GM18526 (cell line): ENCODE results near the gene MAGEA4.

ENCODE experiments used
- POLR2A ChIP-seq: IDR thresholded peaks from 3 replicates; pipeline ENCODE4 v1.6.1; 2011; ENCODE audit not compliant: insufficient read length; ENCODE audit errors: extremely low read depth

The MAGEA4 gene

DNA sequence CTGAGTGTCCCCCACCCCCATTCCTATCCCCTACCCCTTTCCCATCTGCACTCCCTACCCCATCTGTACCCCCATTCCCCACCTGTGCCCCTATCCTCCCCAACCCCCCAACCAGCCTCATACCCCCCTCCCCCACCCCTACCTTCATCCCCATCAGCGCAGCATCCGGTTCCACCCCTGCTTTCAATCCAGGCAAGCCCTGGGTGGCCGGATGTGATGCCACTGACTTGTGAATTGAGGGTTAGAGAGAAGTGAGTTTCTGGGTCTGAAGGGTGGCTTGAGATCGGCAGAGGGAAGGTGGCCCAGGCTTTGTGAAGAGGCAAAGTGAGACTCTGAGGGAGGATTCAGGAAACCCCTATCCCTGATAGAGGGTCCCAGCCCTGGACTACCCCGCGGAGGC is 7.8 kb downstream of the MAGEA4 start:
- no peak for TF ChIP-seq POLR2A

DNA sequence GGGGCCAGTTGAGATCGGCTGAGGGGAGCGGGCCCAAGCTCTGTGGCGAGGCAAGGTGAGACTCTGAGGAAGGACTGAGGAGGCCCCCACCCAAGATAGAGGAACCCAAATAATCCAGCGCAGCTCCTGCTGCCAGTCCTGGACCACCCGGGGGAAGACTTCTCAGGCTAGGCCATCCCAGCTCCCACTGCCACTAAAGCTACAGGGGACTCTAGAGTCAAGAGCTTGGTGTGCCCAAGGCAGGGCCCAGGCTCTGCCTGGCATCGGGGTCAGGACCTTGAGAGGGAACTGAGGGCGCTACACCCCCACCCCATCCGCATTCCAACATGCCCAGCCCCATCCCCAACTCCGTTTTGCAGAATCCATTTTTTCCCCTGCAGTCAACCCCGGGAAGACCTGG is 8.6 kb downstream of the MAGEA4 start:
- TF ChIP-seq POLR2A, result no peak

DNA sequence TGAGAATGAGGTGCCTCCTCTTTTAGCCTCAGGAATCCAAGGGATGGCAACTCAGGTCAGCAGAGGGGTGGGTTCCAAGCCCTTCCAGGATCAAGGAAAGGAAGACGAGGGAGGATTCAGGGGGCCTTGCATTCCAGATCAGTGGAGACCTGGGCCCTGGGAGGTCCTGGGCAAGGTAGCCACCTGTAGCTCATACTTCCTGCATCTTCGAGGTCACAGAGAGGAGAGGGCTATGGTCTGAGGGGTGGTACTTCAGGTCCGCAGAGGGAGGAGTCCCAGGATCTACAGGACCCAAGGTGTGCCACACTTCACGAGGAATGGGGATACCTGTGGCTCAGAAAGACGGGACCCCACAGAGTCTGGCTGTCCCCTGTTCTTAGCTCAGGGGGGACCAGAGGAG is 9.2 kb downstream of the MAGEA4 start:
- TF ChIP-seq POLR2A, result no peak

DNA sequence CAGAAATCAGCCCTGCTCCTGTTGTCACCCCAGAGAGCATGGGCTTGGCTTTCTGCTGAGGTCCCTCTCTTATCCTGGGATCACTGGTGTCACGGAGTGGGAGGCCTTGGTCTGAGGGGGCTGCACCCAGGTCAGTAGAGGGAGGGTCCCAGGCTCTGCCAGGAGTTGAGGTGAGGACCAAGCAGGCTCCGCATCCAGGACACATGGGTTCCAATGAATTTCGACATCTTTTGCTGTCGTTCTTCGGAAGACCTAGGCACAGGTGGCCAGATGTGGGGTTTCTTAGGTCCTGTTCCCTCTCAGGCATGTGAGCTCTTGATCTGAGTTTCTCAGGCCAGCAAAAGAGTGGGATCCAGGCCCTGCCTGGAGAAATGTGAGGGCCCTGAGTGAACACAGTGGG is 10.0 kb downstream of the MAGEA4 start:
- TF ChIP-seq POLR2A, result no peak

DNA sequence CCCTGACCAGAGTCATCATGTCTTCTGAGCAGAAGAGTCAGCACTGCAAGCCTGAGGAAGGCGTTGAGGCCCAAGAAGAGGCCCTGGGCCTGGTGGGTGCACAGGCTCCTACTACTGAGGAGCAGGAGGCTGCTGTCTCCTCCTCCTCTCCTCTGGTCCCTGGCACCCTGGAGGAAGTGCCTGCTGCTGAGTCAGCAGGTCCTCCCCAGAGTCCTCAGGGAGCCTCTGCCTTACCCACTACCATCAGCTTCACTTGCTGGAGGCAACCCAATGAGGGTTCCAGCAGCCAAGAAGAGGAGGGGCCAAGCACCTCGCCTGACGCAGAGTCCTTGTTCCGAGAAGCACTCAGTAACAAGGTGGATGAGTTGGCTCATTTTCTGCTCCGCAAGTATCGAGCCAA is 11.0 kb downstream of the MAGEA4 start:
- no peak for TF ChIP-seq POLR2A

DNA sequence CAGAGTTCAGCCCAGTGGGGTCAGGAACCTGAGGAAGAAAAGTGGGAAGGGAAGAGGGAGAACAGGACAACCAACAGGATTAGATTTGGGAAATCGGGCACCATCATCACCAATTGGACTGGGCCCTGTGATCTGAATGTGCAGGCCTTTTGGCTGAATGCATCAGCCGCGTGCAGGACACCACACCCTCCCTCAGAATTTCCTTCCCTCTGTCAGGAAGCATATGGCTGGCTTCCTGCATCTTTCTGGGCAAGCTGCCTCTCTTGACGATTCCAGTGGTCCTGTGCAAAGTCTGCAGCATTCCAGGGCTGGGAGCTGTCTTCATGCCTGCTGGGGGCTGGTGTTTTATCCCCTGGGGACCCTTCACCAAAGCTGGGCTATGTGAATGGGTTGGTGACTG is 16.4 kb downstream of the MAGEA4 start:
- no peak for TF ChIP-seq POLR2A

DNA sequence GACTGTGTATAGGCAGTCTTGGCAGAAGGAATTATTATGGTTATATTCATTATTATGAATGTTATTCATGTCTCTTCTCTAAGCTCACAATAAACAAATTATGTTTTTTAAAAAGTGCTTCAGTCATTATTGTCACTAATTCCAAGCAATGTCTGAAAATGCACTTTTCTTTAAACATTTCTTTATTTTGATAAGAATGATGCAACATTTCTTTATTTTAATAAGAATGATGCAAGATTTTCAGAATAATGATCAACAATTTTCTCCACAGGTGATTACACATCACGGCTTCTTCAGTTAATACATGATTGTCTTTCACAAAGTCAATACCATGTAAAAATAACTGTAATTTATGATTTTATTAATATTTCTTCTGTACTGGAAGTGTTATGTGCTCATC is 22.7 kb downstream of the MAGEA4 start:
- no peak for TF ChIP-seq POLR2A

DNA sequence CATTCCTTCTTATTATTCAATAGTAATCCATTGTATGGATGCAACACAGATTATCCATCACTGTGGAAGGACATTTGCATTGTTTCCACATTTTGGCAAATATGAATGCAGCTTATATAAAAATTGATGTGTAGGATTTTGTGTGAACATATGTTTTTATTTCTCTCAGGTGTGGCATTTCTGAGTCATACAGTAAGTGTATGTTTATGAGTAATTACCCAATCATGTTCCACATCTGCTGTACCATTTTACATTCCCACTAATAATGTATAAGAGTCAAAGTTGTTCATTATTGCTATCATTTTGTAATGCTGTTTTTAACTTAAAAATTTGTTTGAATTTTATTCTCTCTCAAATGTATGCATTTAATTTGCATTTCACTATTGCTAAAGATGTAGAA is 25.5 kb downstream of the MAGEA4 start:
- no peak for TF ChIP-seq POLR2A

DNA sequence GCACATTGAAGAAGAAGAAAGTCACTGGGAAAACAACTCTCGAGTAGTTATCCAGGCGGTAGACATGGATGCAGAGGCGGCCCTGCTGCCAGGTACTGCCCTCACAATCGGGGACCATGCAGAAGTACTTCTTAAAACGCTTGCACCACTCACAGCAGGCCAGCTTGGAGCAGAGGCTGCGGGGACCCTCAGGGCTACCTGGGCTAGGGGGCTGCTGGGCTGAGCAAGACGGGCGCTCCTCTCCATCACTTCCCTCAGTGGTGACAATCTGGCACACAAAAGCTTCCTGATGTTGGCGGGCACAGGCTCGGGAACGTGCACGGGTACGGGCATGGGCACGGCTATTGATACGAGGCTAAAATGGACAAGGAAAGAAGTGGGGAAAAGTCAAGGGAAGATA is 42.0 kb downstream of the MAGEA4 start:
- no peak for TF ChIP-seq POLR2A

DNA sequence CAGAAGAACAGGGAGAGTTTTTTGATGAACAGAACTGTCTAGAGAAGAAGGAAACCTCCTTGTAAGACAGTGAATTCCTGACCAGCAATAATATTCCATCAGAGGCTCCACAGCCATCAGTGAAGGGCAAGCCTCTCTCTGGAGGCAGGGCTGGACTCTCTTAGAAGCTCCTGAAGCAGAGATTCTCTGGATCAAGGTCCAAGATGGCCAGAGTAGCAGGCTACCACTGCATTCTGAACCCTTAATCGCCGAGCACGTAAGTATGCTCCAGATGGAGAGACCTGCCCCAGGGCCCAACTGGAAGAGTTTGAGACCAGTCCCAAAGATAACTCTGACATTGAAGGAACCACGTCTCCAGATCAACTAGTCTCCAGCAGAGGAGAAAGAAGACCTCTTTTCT is 45.4 kb downstream of the MAGEA4 start:
- TF ChIP-seq POLR2A, result no peak

DNA sequence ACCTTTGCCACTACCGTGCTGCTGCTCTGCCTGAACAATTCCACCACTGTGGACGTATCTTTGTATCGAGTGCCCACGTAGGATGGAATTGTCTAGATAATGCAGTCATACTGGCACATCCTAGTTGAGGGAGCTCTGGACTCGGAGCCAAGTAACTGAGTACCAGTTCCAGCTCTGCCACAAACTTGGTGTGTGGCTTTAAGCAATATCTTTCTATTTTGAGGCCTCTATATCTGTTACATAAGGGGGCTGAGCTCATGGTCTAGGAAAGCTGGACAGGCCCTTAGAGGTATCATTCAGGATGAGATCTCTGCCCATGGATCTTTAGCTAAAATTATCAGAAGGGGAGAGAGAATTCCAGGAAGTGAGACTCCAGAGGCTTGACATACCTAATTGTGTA is 49.3 kb downstream of the MAGEA4 start:
- TF ChIP-seq POLR2A, result no peak

DNA sequence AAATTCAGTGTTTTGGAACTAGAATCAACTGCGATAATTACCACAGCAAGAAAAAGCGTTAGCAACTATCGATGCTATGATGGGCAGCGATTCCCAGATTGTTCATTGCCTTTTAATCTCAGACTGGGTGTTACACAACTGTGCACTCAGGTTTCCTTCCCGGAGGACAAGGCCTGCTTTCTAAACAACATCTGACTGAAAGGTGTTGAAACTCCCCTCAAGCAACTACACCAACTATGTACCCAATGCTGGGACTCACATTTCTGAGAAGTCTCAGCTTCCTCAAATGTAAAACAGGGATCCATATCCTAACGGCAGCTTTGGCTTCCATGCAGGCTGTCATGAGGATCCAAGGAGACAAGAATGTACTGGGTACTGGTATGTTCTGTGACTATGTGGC is 53.5 kb downstream of the MAGEA4 start:
- no peak for TF ChIP-seq POLR2A

DNA sequence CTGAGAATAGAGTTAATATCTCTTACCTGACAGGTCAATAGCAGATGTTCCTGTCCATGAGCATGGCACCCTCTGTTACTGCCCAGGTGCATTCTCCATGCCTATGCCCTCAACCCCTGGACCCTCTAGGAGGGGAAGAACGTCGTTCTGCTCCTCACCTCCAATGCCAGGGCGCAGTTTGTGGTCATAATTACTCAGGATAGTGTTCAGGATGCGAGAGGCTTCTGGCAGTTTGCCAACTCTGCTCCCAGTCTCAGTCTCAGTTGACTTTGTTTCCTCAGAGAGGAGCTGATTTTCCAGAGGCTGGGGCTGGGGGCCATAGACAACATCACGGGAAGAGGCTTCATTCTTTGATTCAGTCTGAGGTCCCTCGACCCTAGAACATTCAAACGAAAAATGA is 57.3 kb downstream of the MAGEA4 start:
- TF ChIP-seq POLR2A, result no peak

DNA sequence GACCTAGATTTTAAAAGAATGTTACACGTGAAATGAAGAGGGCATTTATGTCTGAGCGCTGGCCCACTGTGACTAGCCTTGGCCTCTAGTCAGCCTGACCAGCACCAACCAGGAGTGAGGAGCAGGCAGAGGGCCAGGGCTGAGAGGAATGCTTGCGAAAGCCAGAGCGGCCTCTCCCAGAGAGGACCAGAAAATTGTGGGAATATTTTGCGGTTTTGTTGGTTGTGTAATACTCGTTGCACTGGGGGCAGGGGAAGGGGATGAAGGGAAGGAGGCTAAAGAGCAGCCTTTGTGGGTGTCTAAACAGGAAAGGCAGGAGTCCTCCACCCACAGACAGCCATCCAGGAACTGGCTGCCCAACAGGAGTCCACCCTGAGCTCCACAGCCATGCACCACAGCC is 58.0 kb downstream of the MAGEA4 start:
- TF ChIP-seq POLR2A, result no peak

DNA sequence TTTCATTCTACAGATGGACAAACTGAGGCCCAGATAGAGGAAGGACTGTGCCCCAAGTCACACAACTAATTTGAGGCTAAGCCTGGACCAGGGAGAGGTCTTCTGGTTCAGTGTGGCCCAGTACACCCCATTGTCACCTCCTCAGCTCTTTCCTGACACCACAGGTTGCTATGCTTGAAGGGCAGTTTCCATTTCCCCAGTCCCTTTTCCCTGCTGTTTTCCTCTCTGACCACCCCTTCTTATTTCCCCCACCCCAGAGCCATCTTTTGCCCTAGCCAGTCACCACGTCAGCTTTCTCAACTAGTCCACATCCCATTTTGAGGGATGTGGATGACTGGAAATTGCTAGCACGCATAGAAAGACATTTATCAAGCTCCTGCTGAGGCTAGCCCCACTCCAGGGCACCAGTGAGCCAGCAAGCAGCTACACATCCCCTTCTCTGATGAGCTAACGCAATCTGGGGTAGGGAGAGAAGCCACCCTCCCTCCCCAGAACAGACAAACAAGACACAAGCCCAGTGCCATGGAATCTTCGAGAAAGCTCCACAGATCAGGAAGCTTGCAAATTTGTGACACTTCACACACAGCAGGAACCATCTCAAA is 60.5 kb downstream of the MAGEA4 start:
- TF ChIP-seq POLR2A, result no peak

DNA sequence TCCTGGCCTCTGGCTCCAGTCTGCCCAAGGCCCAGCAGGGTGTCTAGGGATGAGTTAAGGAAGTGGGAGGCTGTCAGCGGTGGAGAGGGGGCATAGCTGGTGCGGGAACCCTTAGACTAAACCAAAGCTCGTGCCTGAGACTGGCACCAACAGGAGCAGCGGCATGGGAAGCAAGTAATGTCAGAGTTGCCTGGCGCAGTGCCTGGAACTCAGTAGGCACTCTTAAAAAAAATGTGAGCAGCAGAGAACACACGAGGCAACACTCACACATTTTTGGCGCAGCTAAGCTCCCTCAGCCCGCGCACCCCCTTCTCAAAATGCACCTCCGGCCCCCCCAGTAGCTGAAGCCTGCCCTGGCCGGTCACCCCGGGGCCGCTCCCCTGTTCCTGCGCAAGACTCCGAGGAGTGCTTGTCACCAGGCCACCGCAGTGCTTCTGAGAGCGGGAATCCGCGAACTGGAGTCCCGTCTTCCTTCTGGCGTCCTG is 61.2 kb downstream of the MAGEA4 start:
- TF ChIP-seq POLR2A, result no peak
